Measurements from ENCODE around the gene UBE2S.

- TF ChIP-seq CTCF (IDR thresholded peaks at IDR 0.05) (no peak), POLR2A (IDR thresholded peaks at IDR 0.05) (no peak)
These were observed 1.9 kb downstream of the UBE2S start for GRCh38 chr19:55405638-55406037.

All from body of pancreas (tissue), 4 donors.